Activated CD8-positive, alpha-beta memory T cell treated with anti-CD3 and anti-CD28 coated beads, Interleukin-2, amount 10 ng/mL, durations not matched to agents 7 days and 5 days (primary cell): ENCODE results near the gene TMOD4. TPM values are rescaled to one million over a fixed set of nuclear protein-coding genes. Genes with fewer than 3 reads are reported as not detected.
A peak's percentile ranks its signal among the peaks of the same experiment; 100 is the strongest.
"Not testable (repeated sequence)": the region's sequence is repeated elsewhere in the genome, so short reads cannot be mapped to it uniquely, and the experiment has no call there.

Experiments used
- ATAC-seq: fragments of 150-1000 bp; cut with Tn5 transposase; one replicate; pipeline ENCODE4 v1.10.0; 2021; ENCODE audit warnings: moderate library complexity
- CTCF ChIA-PET: fragments of 350-600 bp; sonication (Branson Sonifier 250); formaldehyde crosslinking; loops from one replicate; lab custom pipeline; 2021; ENCODE audit warnings: antibody characterized with exemption; lab: Charles Lee
- DNase-seq: peaks from one replicate; pipeline ENCODE4 v3.0.0-alpha.2; 2020
- H3K27ac Mint-ChIP-seq: one replicate; pipeline ENCODE4 v1.8.0; 2021; ENCODE audit warnings: mild to moderate bottlenecking, mixed read lengths
- H3K27me3 Mint-ChIP-seq: one replicate; pipeline ENCODE4 v1.8.0; 2021; ENCODE audit warnings: mixed read lengths
- H3K36me3 Mint-ChIP-seq: one replicate; pipeline ENCODE4 v1.8.0; 2021; ENCODE audit warnings: mild to moderate bottlenecking, mixed read lengths
- H3K4me1 Mint-ChIP-seq: one replicate; pipeline ENCODE4 v1.8.0; 2021; ENCODE audit warnings: mixed read lengths
- H3K4me3 Mint-ChIP-seq: one replicate; pipeline ENCODE4 v1.8.0; 2021; ENCODE audit warnings: mild to moderate bottlenecking, moderate library complexity, mixed read lengths
- H3K9me3 Mint-ChIP-seq: one replicate; pipeline ENCODE4 v1.8.0; 2022; ENCODE audit warnings: low read depth, mixed read lengths
- total RNA-seq, 2 experiments: library from RNA; stranded (reverse); gene quantifications; one replicate each; pipeline ENCODE4 v1.2.3, GENCODE V29; 2021

The TMOD4 gene
- total RNA-seq, 2 experiments from 2014 or later: 2.9 to 3.6 TPM

GRCh38 chr1:151194894-151195594 is 19.3 kb upstream of the TMOD4 start:
- H3K27ac Mint-ChIP-seq, ATAC-seq, DNase-seq, H3K4me3 Mint-ChIP-seq, H3K36me3 Mint-ChIP-seq, H3K27me3 Mint-ChIP-seq, H3K9me3 Mint-ChIP-seq: not testable (repeated sequence)
- CTCF ChIA-PET: interaction anchor here (0.7 to 1.0 kb wide), 4 partner anchors 43 to 86 kb away, joined by 3 to 7 read pairs (median 4); no protein-coding TSS in a partner anchor
- peaks cover 30% of the 10 kb centered on the region for H3K4me1 Mint-ChIP-seq

GRCh38 chr1:151193856-151194255 is 18.1 kb upstream of the TMOD4 start:
- DNase-seq (no peak), ATAC-seq (no peak)
- no peak overlapping the region for H3K27ac Mint-ChIP-seq
- H3K36me3 Mint-ChIP-seq: peaks cover 6% of the 10 kb centered on the region
- H3K4me1 Mint-ChIP-seq: peaks cover 30% of the 10 kb centered on the region
- H3K27me3 Mint-ChIP-seq: peaks cover 4% of the 10 kb centered on the region
- no peaks in the 10 kb centered on the region for H3K9me3 Mint-ChIP-seq
- no peak overlapping the region for H3K4me3 Mint-ChIP-seq
- CTCF ChIA-PET: interaction anchor here (0.7 to 2.8 kb wide), 3 partner anchors 34 to 60 kb away, joined by 3 to 16 read pairs (median 3); partner anchors contain the start of gene PSMD4

- Mint-ChIP-seq H3K27me3 (peaks cover 4% of the 10 kb centered on the region), H3K9me3 (no peaks in the 10 kb centered on the region), H3K27ac (no peak overlapping the region), H3K4me3 (no peak overlapping the region), H3K4me1 (peaks cover 34% of the 10 kb centered on the region), H3K36me3 (peaks cover 4% of the 10 kb centered on the region)
- DNase-seq (no peak), ATAC-seq (no peak)
- CTCF ChIA-PET: interaction anchor here (0.7 to 2.8 kb wide), 3 partner anchors 34 to 61 kb away, joined by 3 to 16 read pairs (median 3); partner anchors contain the start of gene PSMD4
Measured at GRCh38 chr1:151193304-151193703, 17.5 kb upstream of the TMOD4 start.

GRCh38 chr1:151192047-151192446 is 16.3 kb upstream of the TMOD4 start:
- peaks cover 30% of the 10 kb centered on the region for H3K4me1 Mint-ChIP-seq
- CTCF ChIA-PET: interaction anchor here (2.8 kb wide), 1 partner anchor 59 kb away, joined by 16 read pairs; no protein-coding TSS in a partner anchor
- no peak for ATAC-seq
- peaks cover 4% of the 10 kb centered on the region for H3K36me3 Mint-ChIP-seq
- H3K9me3 Mint-ChIP-seq: no peaks in the 10 kb centered on the region
- peaks cover 4% of the 10 kb centered on the region for H3K27me3 Mint-ChIP-seq
- no peak overlapping the region for H3K27ac Mint-ChIP-seq
- no peak for DNase-seq
- no peak overlapping the region for H3K4me3 Mint-ChIP-seq

GRCh38 chr1:151189637-151190445 is 14.1 kb upstream of the TMOD4 start, which contains the start of gene VPS72:
Gene VPS72, minus strand, starts transcription at chr1:151190197. Its CDS starts 76 bp downstream, at chr1:151190121.
- CTCF ChIA-PET: interaction anchor here (0.8 to 2.0 kb wide), 7 partner anchors 9 to 165 kb away, joined by 3 to 18 read pairs (median 6); partner anchors contain the start of genes PIP5K1A and PSMD4
- DNase-seq (peak; percentile 94), ATAC-seq (peak; percentile 98)
- peaks cover 4% of the 10 kb centered on the region for H3K27me3 Mint-ChIP-seq
- peak within 1 kb of the TSS; percentile 98 for H3K27ac Mint-ChIP-seq
- peak within 1 kb of the TSS; percentile 92 for H3K4me3 Mint-ChIP-seq
- no peaks in the 10 kb centered on the region for H3K9me3 Mint-ChIP-seq
- H3K36me3 Mint-ChIP-seq: peaks cover 14% of the 10 kb centered on the region
- peaks cover 25% of the 10 kb centered on the region for H3K4me1 Mint-ChIP-seq

- H3K27me3 Mint-ChIP-seq, ATAC-seq, DNase-seq, H3K9me3 Mint-ChIP-seq, H3K27ac Mint-ChIP-seq: not testable (repeated sequence)
- CTCF ChIA-PET: interaction anchor here (1.2 to 1.4 kb wide), 2 partner anchors 10 to 129 kb away, joined by 3 to 4 read pairs; partner anchors contain the start of gene CDC42SE1
- H3K36me3 Mint-ChIP-seq: peaks cover 21% of the 10 kb centered on the region
- peak overlapping the region; percentile 92 for H3K4me3 Mint-ChIP-seq
- H3K4me1 Mint-ChIP-seq: peaks cover 25% of the 10 kb centered on the region
Measured at GRCh38 chr1:151188667-151189066, 12.9 kb upstream of the TMOD4 start.

- H3K27ac Mint-ChIP-seq: no peak overlapping the region
- CTCF ChIA-PET: no interaction called here
Measured at GRCh38 chr1:151187205-151187604, 11.4 kb upstream of the TMOD4 start.

GRCh38 chr1:151184211-151184610 is 8.4 kb upstream of the TMOD4 start:
- Mint-ChIP-seq H3K36me3 (peaks cover 45% of the 10 kb centered on the region), H3K4me3 (no peak overlapping the region), H3K4me1 (peaks cover 14% of the 10 kb centered on the region), H3K9me3 (no peaks in the 10 kb centered on the region), H3K27ac (no peak overlapping the region), H3K27me3 (no peaks in the 10 kb centered on the region)
- ATAC-seq: no peak
- DNase-seq: no peak
- CTCF ChIA-PET: interaction anchor here (0.9 kb wide), 1 partner anchor 12 kb away, joined by 3 read pairs; no protein-coding TSS in a partner anchor

More at GRCh38 chr1:151187205-151187604, 11.4 kb upstream of the TMOD4 start:
- ATAC-seq (no peak), DNase-seq (no peak)
- Mint-ChIP-seq H3K36me3 (peaks cover 32% of the 10 kb centered on the region), H3K4me1 (peaks cover 25% of the 10 kb centered on the region), H3K4me3 (no peak overlapping the region), H3K9me3 (no peaks in the 10 kb centered on the region), H3K27me3 (no peaks in the 10 kb centered on the region)

GRCh38 chr1:151176514-151177045 is 799 bp upstream of the TMOD4 start:
- H3K27ac Mint-ChIP-seq: no peak overlapping the region
- CTCF ChIA-PET: interaction anchor here (1.0 to 1.7 kb wide), 4 partner anchors 10 to 75 kb away, joined by 3 to 4 read pairs (median 4); partner anchors contain the start of gene TNFAIP8L2
- ATAC-seq (no peak), DNase-seq (no peak)
- H3K4me3 Mint-ChIP-seq: no peak overlapping the region
- H3K27me3 Mint-ChIP-seq: no peaks in the 10 kb centered on the region
- no peaks in the 10 kb centered on the region for H3K9me3 Mint-ChIP-seq
- H3K36me3 Mint-ChIP-seq: peaks cover 36% of the 10 kb centered on the region
- H3K4me1 Mint-ChIP-seq: no peaks in the 10 kb centered on the region

- Mint-ChIP-seq H3K4me3 (no peak overlapping the region), H3K4me1 (no peaks in the 10 kb centered on the region), H3K27ac (no peak overlapping the region), H3K36me3 (peaks cover 26% of the 10 kb centered on the region), H3K27me3 (no peaks in the 10 kb centered on the region), H3K9me3 (no peaks in the 10 kb centered on the region)
- no peak for DNase-seq
- ATAC-seq: no peak
- CTCF ChIA-PET: interaction anchor here (0.8 to 1.7 kb wide), 4 partner anchors 9 to 148 kb away, joined by 3 to 5 read pairs (median 4); partner anchors contain the start of genes LYSMD1 and SCNM1
Measured at GRCh38 chr1:151175041-151175741, 590 bp downstream of the TMOD4 start.

GRCh38 chr1:151171190-151171589 is 4.6 kb downstream of the TMOD4 start:
- ATAC-seq (no peak), DNase-seq (no peak)
- Mint-ChIP-seq H3K27me3 (no peaks in the 10 kb centered on the region), H3K4me3 (no peak overlapping the region), H3K36me3 (peaks cover 22% of the 10 kb centered on the region), H3K4me1 (peaks cover 16% of the 10 kb centered on the region), H3K27ac (no peak overlapping the region), H3K9me3 (no peaks in the 10 kb centered on the region)
- CTCF ChIA-PET: no interaction called here

- Mint-ChIP-seq H3K4me3 (peak overlapping the region; percentile 91), H3K27ac (peak overlapping the region; percentile 89), H3K27me3 (no peaks in the 10 kb centered on the region), H3K9me3 (no peaks in the 10 kb centered on the region), H3K36me3 (peaks cover 24% of the 10 kb centered on the region), H3K4me1 (peaks cover 41% of the 10 kb centered on the region)
- ATAC-seq (no peak), DNase-seq (no peak)
- CTCF ChIA-PET: interaction anchor here (1.0 to 2.0 kb wide), 6 partner anchors 9 to 143 kb away, joined by 3 to 12 read pairs (median 4); partner anchors contain the start of genes TMOD4 and TNFAIP8L2
Measured at GRCh38 chr1:151167116-151167515, 8.7 kb downstream of the TMOD4 start.
